Bronchial epithelial cell (primary cell): ENCODE results near the gene ARPC5. TPM values are rescaled to one million over a fixed set of nuclear protein-coding genes. Genes with fewer than 3 reads are reported as not detected.

Experiments used
- DNase-seq: peaks from one replicate; pipeline ENCODE4 v3.0.0-alpha.2; 2010; ENCODE audit warnings: low read depth
- FAIRE-seq: peaks from 2 replicates; lab custom pipeline; 2011; peaks lifted over from hg19 to GRCh38; lab: Jason Lieb, UNC
- H3K27me3 ChIP-seq: 2 replicates; pipeline ENCODE4 v1.5.1; 2011; ENCODE audit warnings: low read length; ENCODE audit not compliant: control insufficient read depth, insufficient read depth
- H3K36me3 ChIP-seq: 2 replicates; pipeline ENCODE4 v1.5.1; 2011; ENCODE audit warnings: low read length; ENCODE audit not compliant: control insufficient read depth, insufficient read depth
- H3K4me3 ChIP-seq: 2 replicates; pipeline ENCODE4 v1.5.1; 2011; ENCODE audit warnings: mild to moderate bottlenecking, low read depth, low read length, control low read depth
- total RNA-seq: library from RNA; depleted of rRNA; stranded (reverse); fragments of >200 nt; gene quantifications from 2 replicates; pipeline ENCODE4 v1.2.1, GENCODE V29; 2014
- TF ChIP-seq, protein P1 (sequence below): IDR thresholded peaks from 2 replicates; pipeline ENCODE4 v1.5.1; 2011; ENCODE audit warnings: mild to moderate bottlenecking, moderate library complexity, low read length, control low read depth, inconsistent platforms; ENCODE audit not compliant: insufficient read depth, severe bottlenecking

Gene ARPC5
- total RNA-seq, 1 donor from 2014 or later: 95.3 TPM

DNA sequence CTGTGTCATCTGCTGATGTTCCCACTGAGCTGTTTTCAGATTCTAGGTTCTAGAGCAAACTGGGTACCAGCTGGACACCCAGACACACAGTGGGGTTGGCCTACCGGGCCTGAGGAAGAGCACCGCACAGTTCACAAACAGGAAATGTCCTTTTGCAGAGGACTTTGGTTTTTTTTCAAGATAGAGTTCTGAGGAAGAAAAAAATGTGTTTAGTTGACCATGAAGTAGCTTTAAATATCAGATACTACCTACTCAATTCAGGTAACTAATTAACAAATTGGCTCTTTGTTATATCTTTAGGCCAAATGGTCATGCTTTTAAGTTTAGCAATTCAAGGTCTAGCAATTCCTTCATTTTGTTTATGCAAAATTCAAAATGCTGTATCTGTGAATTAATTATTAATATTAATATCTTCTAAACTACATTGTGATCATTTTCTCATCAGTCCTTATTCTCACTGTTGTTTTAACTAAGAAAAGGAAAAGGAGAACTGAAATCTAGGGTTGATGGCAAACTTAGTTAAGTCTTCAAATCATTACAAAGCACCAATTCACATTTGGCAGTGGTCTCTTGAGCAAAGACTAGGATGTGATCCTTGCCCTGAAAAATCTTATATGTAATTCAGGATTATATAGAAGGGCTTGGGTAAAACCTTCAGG, 28.1 kb downstream of the ARPC5 start:
- TF ChIP-seq, protein P1, sequence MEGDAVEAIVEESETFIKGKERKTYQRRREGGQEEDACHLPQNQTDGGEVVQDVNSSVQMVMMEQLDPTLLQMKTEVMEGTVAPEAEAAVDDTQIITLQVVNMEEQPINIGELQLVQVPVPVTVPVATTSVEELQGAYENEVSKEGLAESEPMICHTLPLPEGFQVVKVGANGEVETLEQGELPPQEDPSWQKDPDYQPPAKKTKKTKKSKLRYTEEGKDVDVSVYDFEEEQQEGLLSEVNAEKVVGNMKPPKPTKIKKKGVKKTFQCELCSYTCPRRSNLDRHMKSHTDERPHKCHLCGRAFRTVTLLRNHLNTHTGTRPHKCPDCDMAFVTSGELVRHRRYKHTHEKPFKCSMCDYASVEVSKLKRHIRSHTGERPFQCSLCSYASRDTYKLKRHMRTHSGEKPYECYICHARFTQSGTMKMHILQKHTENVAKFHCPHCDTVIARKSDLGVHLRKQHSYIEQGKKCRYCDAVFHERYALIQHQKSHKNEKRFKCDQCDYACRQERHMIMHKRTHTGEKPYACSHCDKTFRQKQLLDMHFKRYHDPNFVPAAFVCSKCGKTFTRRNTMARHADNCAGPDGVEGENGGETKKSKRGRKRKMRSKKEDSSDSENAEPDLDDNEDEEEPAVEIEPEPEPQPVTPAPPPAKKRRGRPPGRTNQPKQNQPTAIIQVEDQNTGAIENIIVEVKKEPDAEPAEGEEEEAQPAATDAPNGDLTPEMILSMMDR: no peak
- DNase-seq (no peak), FAIRE-seq (no peak)
- no peaks in the 10 kb centered on the region for H3K36me3 ChIP-seq
- H3K27me3 ChIP-seq: no peaks in the 10 kb centered on the region
- H3K4me3 ChIP-seq: no peak overlapping the region

- Histone ChIP-seq H3K27me3 (no peaks in the 10 kb centered on the region), H3K4me3 (no peak overlapping the region), H3K36me3 (no peaks in the 10 kb centered on the region)
- FAIRE-seq (no peak), DNase-seq (no peak)
- TF ChIP-seq, protein P1: no peak
Measured at GRCh38 chr1:183605904-183606303, 29.7 kb downstream of the ARPC5 start.

DNA sequence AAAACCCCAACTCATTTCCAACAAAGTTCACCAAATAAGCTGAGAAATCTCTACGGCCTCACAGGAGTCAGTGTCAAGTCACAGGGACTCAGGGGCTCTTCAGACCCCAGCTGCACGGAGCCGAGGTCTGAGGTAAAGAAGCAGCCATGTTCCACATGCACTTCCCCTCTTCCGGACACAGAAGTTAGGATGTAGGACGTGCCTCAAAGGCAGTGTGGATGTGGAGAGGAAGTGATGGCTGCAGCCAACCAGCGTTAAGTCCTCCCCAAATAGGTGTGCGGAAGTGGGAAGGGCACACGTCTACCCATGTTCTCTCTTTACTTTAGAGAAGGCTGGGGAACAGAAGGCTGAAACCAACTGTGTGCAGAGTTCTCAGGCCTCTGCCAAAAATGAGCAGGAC, 30.8 kb downstream of the ARPC5 start:
- DNase-seq (no peak), FAIRE-seq (no peak)
- Histone ChIP-seq H3K4me3 (no peak overlapping the region), H3K36me3 (no peaks in the 10 kb centered on the region), H3K27me3 (no peaks in the 10 kb centered on the region)
- TF ChIP-seq, protein P1: no peak

- TF ChIP-seq, protein P1: no peak
- DNase-seq (no peak), FAIRE-seq (no peak)
- Histone ChIP-seq H3K36me3 (no peaks in the 10 kb centered on the region), H3K4me3 (no peak overlapping the region), H3K27me3 (no peaks in the 10 kb centered on the region)
Measured at GRCh38 chr1:183604038-183604808, 31.4 kb downstream of the ARPC5 start.

- TF ChIP-seq, protein P1: no peak
- DNase-seq: no peak
Measured at GRCh38 chr1:183602510-183602909, 33.1 kb downstream of the ARPC5 start.

DNA sequence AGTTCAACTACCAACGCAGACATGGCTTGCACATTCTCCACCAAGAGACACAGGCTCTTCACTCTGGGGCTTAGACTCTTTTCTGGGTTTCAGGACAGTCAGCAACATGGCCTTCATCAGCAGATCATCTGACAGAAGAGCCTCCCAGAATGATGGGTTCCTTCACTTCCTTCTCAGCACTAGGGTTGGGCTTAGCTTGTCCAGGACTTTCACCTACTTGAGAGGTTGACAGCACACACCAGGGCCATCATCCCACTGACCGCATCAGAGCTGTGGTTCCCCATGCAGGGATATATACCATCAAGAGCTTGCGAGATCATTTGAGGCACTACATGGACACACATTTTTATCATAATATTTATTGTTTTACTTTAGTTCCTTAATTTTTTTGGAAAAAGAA, 34.9 kb downstream of the ARPC5 start:
- Histone ChIP-seq H3K27me3 (no peaks in the 10 kb centered on the region), H3K4me3 (no peak overlapping the region), H3K36me3 (no peaks in the 10 kb centered on the region)
- FAIRE-seq (no peak), DNase-seq (no peak)
- TF ChIP-seq, protein P1: no peak

More at GRCh38 chr1:183602510-183602909, 33.1 kb downstream of the ARPC5 start:
- H3K36me3 ChIP-seq: no peaks in the 10 kb centered on the region
- no peak for FAIRE-seq
- no peak overlapping the region for H3K4me3 ChIP-seq
- H3K27me3 ChIP-seq: no peaks in the 10 kb centered on the region
